Prostate gland (tissue), 2 donors: Measurements from ENCODE around the gene MAML1.

ENCODE experiments used
- CTCF ChIP-seq, 4 experiments: fragments of 200-600 bp in 2 of 4; fragments of 450-650 bp in 2 of 4; sonication (generic) in 2 of 4; IDR thresholded peaks; 1 replicate in 3 of 4; 2 replicates in 1 of 4; pipeline ENCODE4 v1.5.1; 2016 to 2019; ENCODE audit warnings: antibody characterized with exemption in 4 of 4, mild to moderate bottlenecking in 2 of 4, moderate library complexity in 2 of 4
- POLR2AphosphoS5 ChIP-seq: sonication (generic); formaldehyde crosslinking; IDR thresholded peaks from one replicate; pipeline ENCODE4 v1.6.1; 2017; ENCODE audit warnings: antibody characterized with exemption

- TF ChIP-seq POLR2AphosphoS5 (no peak), CTCF (IDR thresholded peaks at IDR 0.05) (no peak)
These were observed 49.2 kb downstream of the MAML1 start for GRCh38 chr5:179781846-179782245.
